Measurements from ENCODE around the gene STX1A. TPM values are rescaled to one million over a fixed set of nuclear protein-coding genes. Genes with fewer than 3 reads are reported as not detected.
"Not testable (repeated sequence)": the region's sequence is repeated elsewhere in the genome, so short reads cannot be mapped to it uniquely, and the experiment has no call there.

The STX1A gene
- polyA plus RNA-seq, 1 experiment: 12.2 TPM

DNA sequence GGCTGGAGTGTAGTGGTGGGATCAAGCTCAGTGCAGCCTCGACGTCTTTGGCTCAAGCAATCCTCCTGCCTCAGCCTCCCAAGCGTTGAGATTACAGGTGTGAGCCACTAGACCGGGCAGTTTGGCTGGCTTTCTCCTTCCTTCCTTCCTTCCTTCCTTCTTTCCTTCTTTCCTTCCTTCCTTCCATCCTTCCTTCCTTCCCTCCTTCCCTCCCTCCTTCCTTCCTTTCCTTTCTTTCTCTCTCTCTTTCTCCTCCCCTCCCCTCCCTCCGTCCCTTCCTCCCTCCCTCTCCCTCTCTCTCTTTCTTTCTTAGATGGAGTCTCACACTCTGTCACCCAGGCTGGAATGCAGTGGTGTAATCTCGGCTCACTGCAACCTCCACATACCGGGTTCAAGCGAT, 59.5 kb downstream of the STX1A start:
- POLR2A ChIA-PET: no interaction called here
- CTCF ChIA-PET: no interaction called here
- no peak for DNase-seq (ENCODE audit: low read depth)
- no peaks in the 10 kb centered on the region for H3K27me3 ChIP-seq (ENCODE audit: control insufficient read depth, insufficient read depth, low read length)
- no peak overlapping the region for H3K4me3 ChIP-seq (ENCODE audit: low read depth, low read length)
- H3K36me3 ChIP-seq (ENCODE audit: control insufficient read depth, insufficient read depth, low read length): no peaks in the 10 kb centered on the region
- no peak for TF ChIP-seq CTCF (IDR thresholded peaks at IDR 0.05; ENCODE audit: insufficient read depth, low read depth, low read length)

DNA sequence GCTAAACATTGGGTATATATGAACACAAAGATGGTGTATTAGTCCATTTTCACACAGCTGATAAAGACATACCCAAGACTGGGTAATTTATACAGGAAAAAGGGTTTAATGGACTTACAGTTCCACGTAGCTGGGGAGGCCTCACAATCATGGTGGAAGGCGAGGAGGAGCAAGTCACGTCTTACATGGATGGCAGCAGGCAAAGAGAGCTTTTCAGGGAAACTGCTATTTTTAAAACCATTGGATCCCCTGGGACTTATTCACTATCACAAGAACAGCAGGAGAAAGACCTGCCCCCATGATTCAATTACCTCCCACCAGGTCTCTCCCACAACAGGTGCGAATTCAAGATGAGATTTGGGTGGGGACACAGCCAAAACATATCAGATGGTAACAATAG, 64.2 kb downstream of the STX1A start:
- DNase-seq (ENCODE audit: low read depth); CTCF ChIA-PET; POLR2A ChIA-PET; H3K36me3 ChIP-seq (ENCODE audit: control insufficient read depth, insufficient read depth, low read length); H3K27me3 ChIP-seq (ENCODE audit: control insufficient read depth, insufficient read depth, low read length); H3K4me3 ChIP-seq (ENCODE audit: low read depth, low read length): not testable (repeated sequence)

GRCh38 chr7:73652541-73652949, 66.9 kb downstream of the STX1A start:
- POLR2A ChIA-PET: no interaction called here
- DNase-seq (ENCODE audit: low read depth): no peak
- no peak for TF ChIP-seq CTCF (IDR thresholded peaks at IDR 0.05; ENCODE audit: insufficient read depth, low read depth, low read length)
- Histone ChIP-seq H3K36me3 (ENCODE audit: control insufficient read depth, insufficient read depth, low read length) (no peaks in the 10 kb centered on the region), H3K4me3 (ENCODE audit: low read depth, low read length) (no peak overlapping the region), H3K27me3 (ENCODE audit: control insufficient read depth, insufficient read depth, low read length) (peaks cover 19% of the 10 kb centered on the region)
- CTCF ChIA-PET: interaction anchor here (0.8 to 1.0 kb wide), 2 partner anchors 73 to 87 kb away, joined by 3 read pairs; no protein-coding TSS in a partner anchor

GRCh38 chr7:73650524-73650923, 68.9 kb downstream of the STX1A start:
- POLR2A ChIA-PET: no interaction called here
- CTCF ChIA-PET: no interaction called here
- Histone ChIP-seq H3K36me3 (ENCODE audit: control insufficient read depth, insufficient read depth, low read length) (no peaks in the 10 kb centered on the region), H3K4me3 (ENCODE audit: low read depth, low read length) (no peak overlapping the region), H3K27me3 (ENCODE audit: control insufficient read depth, insufficient read depth, low read length) (peaks cover 37% of the 10 kb centered on the region)
- no peak for DNase-seq (ENCODE audit: low read depth)
- no peak for TF ChIP-seq CTCF (IDR thresholded peaks at IDR 0.05; ENCODE audit: insufficient read depth, low read depth, low read length)

DNA sequence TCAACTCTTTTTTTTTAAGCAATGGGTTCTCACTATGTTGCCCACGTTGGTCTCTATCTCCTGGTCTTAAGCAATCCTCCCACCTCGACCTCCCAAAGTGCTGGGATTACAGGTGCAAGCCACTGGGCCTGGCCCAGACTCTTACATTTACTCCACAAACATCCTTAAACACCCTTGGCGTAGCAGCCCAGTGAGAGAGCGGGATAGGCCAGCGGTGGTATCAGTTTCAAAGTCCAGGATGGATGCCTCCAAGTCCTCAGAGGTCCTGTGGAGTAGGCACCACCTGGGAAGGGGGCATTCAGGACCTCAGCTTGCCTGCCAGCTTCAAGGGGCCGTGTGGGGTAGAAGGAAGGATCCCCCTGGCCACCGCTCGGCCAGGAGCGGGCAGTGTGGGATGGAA, 69.9 kb downstream of the STX1A start:
- no peaks in the 10 kb centered on the region for H3K36me3 ChIP-seq (ENCODE audit: control insufficient read depth, insufficient read depth, low read length)
- ChIA-PET CTCF (interaction anchor here (0.8 kb wide), 1 partner anchor 76 kb away, joined by 4 read pairs; no protein-coding TSS in a partner anchor), POLR2A (no interaction called here)
- no peak overlapping the region for H3K4me3 ChIP-seq (ENCODE audit: low read depth, low read length)
- H3K27me3 ChIP-seq (ENCODE audit: control insufficient read depth, insufficient read depth, low read length): peaks cover 40% of the 10 kb centered on the region
- TF ChIP-seq CTCF (IDR thresholded peaks at IDR 0.05; ENCODE audit: insufficient read depth, low read depth, low read length): no peak
- DNase-seq (ENCODE audit: low read depth): no peak

Small RNA genes lying within 50 kb of the gene (small RNA-seq; reads per million reads assigned to genes)
- gene MIR4284 (ENCODE audit: insufficient read length, low read depth, low replicate concordance) (not detected), gene RN7SL265P (ENCODE audit: insufficient read length, low read depth, low replicate concordance) (not detected)

Other genes starting within 250 kb of the STX1A start
- 12.4 and 18.8 TPM in 2 replicates for gene BAZ1B, start 197.4 kb downstream of the STX1A start, polyA plus RNA-seq (2011; rRNA removed)
- gene BCL7B, start 162.0 kb downstream of the STX1A start, polyA plus RNA-seq (2011; rRNA removed): 65.2 and 89.6 TPM in 2 replicates
- gene TBL2, start 141.1 kb downstream of the STX1A start, polyA plus RNA-seq (2011; rRNA removed): 40.6 and 63.7 TPM in 2 replicates
- gene MLXIPL, start 95.1 kb downstream of the STX1A start, polyA plus RNA-seq (2011; rRNA removed): not detected in 2 replicates
- gene VPS37D, start 51.8 kb downstream of the STX1A start, polyA plus RNA-seq (2011; rRNA removed): 2.2 and 3.3 TPM in 2 replicates
- gene DNAJC30, start 36.2 kb downstream of the STX1A start, polyA plus RNA-seq (2011; rRNA removed): 6.4 and 6.9 TPM in 2 replicates
- 66.9 and 69.8 TPM in 2 replicates for gene BUD23, start 36.1 kb downstream of the STX1A start, polyA plus RNA-seq (2011; rRNA removed)
- 11.6 and 16.9 TPM in 2 replicates for gene ABHD11, start 19.1 kb upstream of the STX1A start, polyA plus RNA-seq (2011; rRNA removed)
- gene CLDN3, start 50.6 kb upstream of the STX1A start, polyA plus RNA-seq (2011; rRNA removed): not detected in 2 replicates
- 0.07 and 0.18 TPM in 2 replicates for gene CLDN4, start 111.3 kb upstream of the STX1A start, polyA plus RNA-seq (2011; rRNA removed)
- gene METTL27, start 122.8 kb upstream of the STX1A start, polyA plus RNA-seq (2011; rRNA removed): 1.1 and 1.5 TPM in 2 replicates
- not detected in 2 replicates for gene TMEM270, start 141.5 kb upstream of the STX1A start, polyA plus RNA-seq (2011; rRNA removed)

Measured in BJ (cell line).